Tibial nerve (tissue), 4 donors: ENCODE measurements around the gene SDF2L1. TPM values are rescaled to one million over a fixed set of nuclear protein-coding genes. Genes with fewer than 3 reads are reported as not detected.

Source experiments
- DNase-seq, 2 donors: peaks; one replicate each; pipeline ENCODE4 v3.0.0-alpha.2; 2019; ENCODE audit warnings: low spot score in 2 of 2
- H3K27ac ChIP-seq, 4 donors: fragments of 200-600 bp; sonication (generic) in 3 of 4; one replicate each; pipeline ENCODE4 v1.5.1; 2017 to 2019; ENCODE audit warnings: mild to moderate bottlenecking in 1 of 4
- H3K27me3 ChIP-seq, 2 donors: fragments of 200-600 bp; sonication (generic) in 1 of 2; one replicate each; pipeline versions ENCODE4 v1.5.1 to v1.6.0; 2017 to 2019
- H3K36me3 ChIP-seq, 3 donors: fragments of 200-600 bp; sonication (generic); one replicate each; pipeline ENCODE4 v1.5.1; 2018 to 2019
- H3K4me1 ChIP-seq, 4 donors: fragments of 200-600 bp; sonication (generic) in 3 of 4; one replicate each; pipeline ENCODE4 v1.5.1; 2017 to 2019
- H3K4me3 ChIP-seq, 4 donors: fragments of 200-600 bp; sonication (generic) in 3 of 4; one replicate each; pipeline ENCODE4 v1.5.1; 2017 to 2019; ENCODE audit warnings: mild to moderate bottlenecking in 1 of 4, moderate library complexity in 1 of 4
- H3K9me3 ChIP-seq, 4 donors: fragments of 200-600 bp; sonication (generic) in 3 of 4; one replicate each; pipeline ENCODE4 v1.5.1; 2017 to 2019
- CTCF ChIP-seq, 5 experiments: fragments of 200-600 bp in 3 of 5; fragments of 450-650 bp in 2 of 5; sonication (generic) in 3 of 5; IDR thresholded peaks; one replicate each; pipeline ENCODE4 v1.5.1; 2016 to 2019; ENCODE audit warnings: antibody characterized with exemption in 5 of 5, mild to moderate bottlenecking in 3 of 5, moderate library complexity in 2 of 5
- EP300 ChIP-seq, 2 donors: sonication (generic); formaldehyde crosslinking; IDR thresholded peaks; one replicate each; pipeline ENCODE4 v1.6.1; 2017; ENCODE audit warnings: antibody characterized with exemption in 2 of 2, mild to moderate bottlenecking in 1 of 2
- POLR2A ChIP-seq, 2 donors: fragments of 450-650 bp; IDR thresholded peaks; one replicate each; pipeline ENCODE4 v1.6.1; 2017; ENCODE audit warnings: antibody characterized with exemption in 2 of 2, mild to moderate bottlenecking in 2 of 2, moderate library complexity in 2 of 2
- WGBS, 2 donors: methylation state at CpG; one replicate each; pipeline ENCODE4 v1.1.5; 2018; 5-methylcytosine and 5-hydroxymethylcytosine counted together
- total RNA-seq, 4 donors: library from RNA; depleted of rRNA; stranded (reverse); fragments of >200 nt; gene quantifications; one replicate each; pipeline ENCODE4 v1.1.0, GENCODE V29; 2016

The SDF2L1 gene
- total RNA-seq, 4 donors from 2014 or later: 11.4 to 62.7 (median 31.5) TPM

- TF ChIP-seq POLR2A (IDR thresholded peaks at IDR 0.05) (no peak), CTCF (IDR thresholded peaks at IDR 0.05) (no peak), EP300 (IDR thresholded peaks at IDR 0.05) (no peak)
- peak overlapping the region; percentile 58 to 80 (median 68) for H3K4me3 ChIP-seq
- peaks cover 0 to 21% (median 9%) of the 10 kb centered on the region in 4 donors for H3K4me1 ChIP-seq
- H3K27ac ChIP-seq: peak overlapping the region in 2 of 4 donors; percentile 87 to 91
- no peak for DNase-seq
- H3K27me3 ChIP-seq: no peaks in the 10 kb centered on the region
- peaks cover 0 to 25% (median 12%) of the 10 kb centered on the region in 3 donors for H3K36me3 ChIP-seq
- WGBS, 2 donors: 56 to 63% methylated on average over 16 of the region's 16 CpGs
- H3K9me3 ChIP-seq: no peaks in the 10 kb centered on the region
Measured at GRCh38 chr22:21666786-21667185, 24.7 kb downstream of the SDF2L1 start.

GRCh38 chr22:21669026-21669425, 26.9 kb downstream of the SDF2L1 start:
- H3K36me3 ChIP-seq: peaks cover 3 to 48% (median 25%) of the 10 kb centered on the region in 3 donors
- 86 to 87% methylated on average over 9 of the region's 9 CpGs for WGBS, 2 donors
- H3K9me3 ChIP-seq: no peaks in the 10 kb centered on the region
- no peak for DNase-seq
- peaks cover 0 to 21% (median 9%) of the 10 kb centered on the region in 4 donors for H3K4me1 ChIP-seq
- TF ChIP-seq EP300 (IDR thresholded peaks at IDR 0.05) (no peak), CTCF (IDR thresholded peaks at IDR 0.05) (no peak), POLR2A (IDR thresholded peaks at IDR 0.05) (no peak)
- H3K4me3 ChIP-seq: no peak overlapping the region
- H3K27me3 ChIP-seq: no peaks in the 10 kb centered on the region
- H3K27ac ChIP-seq: no peak overlapping the region

GRCh38 chr22:21672107-21672629, 30.1 kb downstream of the SDF2L1 start:
- Histone ChIP-seq H3K27me3 (no peaks in the 10 kb centered on the region), H3K9me3 (no peaks in the 10 kb centered on the region), H3K36me3 (peaks cover 5 to 77% (median 25%) of the 10 kb centered on the region in 3 donors), H3K27ac (no peak overlapping the region), H3K4me3 (no peak overlapping the region), H3K4me1 (peaks cover 0 to 8% (median 1%) of the 10 kb centered on the region in 4 donors)
- 76 to 86% methylated on average over 6 of the region's 6 CpGs for WGBS, 2 donors
- no peak for DNase-seq
- TF ChIP-seq CTCF (IDR thresholded peaks at IDR 0.05) (no peak), EP300 (IDR thresholded peaks at IDR 0.05) (no peak), POLR2A (IDR thresholded peaks at IDR 0.05) (no peak)

GRCh38 chr22:21673534-21674321, 31.6 kb downstream of the SDF2L1 start:
- no peak overlapping the region for H3K27ac ChIP-seq
- no peak for TF ChIP-seq POLR2A (IDR thresholded peaks at IDR 0.05)
- TF ChIP-seq CTCF (IDR thresholded peaks at IDR 0.05): no peak
- no peak for TF ChIP-seq EP300 (IDR thresholded peaks at IDR 0.05)
- no peak for DNase-seq
- no peaks in the 10 kb centered on the region for H3K9me3 ChIP-seq
- WGBS, 2 donors: 88 to 90% methylated on average over 12 of the region's 12 CpGs
- no peaks in the 10 kb centered on the region for H3K4me1 ChIP-seq
- peaks cover 5 to 92% (median 25%) of the 10 kb centered on the region in 3 donors for H3K36me3 ChIP-seq
- H3K4me3 ChIP-seq: no peak overlapping the region
- no peaks in the 10 kb centered on the region for H3K27me3 ChIP-seq

GRCh38 chr22:21674638-21675245, 32.6 kb downstream of the SDF2L1 start:
- no peak for DNase-seq
- Histone ChIP-seq H3K27ac (no peak overlapping the region), H3K9me3 (no peaks in the 10 kb centered on the region), H3K27me3 (no peaks in the 10 kb centered on the region), H3K4me1 (no peaks in the 10 kb centered on the region), H3K4me3 (no peak overlapping the region), H3K36me3 (peaks cover 5 to 84% (median 25%) of the 10 kb centered on the region in 3 donors)
- no peak for TF ChIP-seq EP300 (IDR thresholded peaks at IDR 0.05)
- no peak for TF ChIP-seq CTCF (IDR thresholded peaks at IDR 0.05)
- no peak for TF ChIP-seq POLR2A (IDR thresholded peaks at IDR 0.05)
- 89 to 93% methylated on average over 9 to 12 of the region's 12 CpGs for WGBS, 2 donors
